D721Med (cell line): ENCODE measurements around the gene NINL.
"Not testable (repeated sequence)": the region's sequence is repeated elsewhere in the genome, so short reads cannot be mapped to it uniquely, and the experiment has no call there.

ENCODE experiments used
- DNase-seq: peaks from one replicate; pipeline ENCODE4 v3.0.0; 2011; ENCODE audit warnings: low spot score; ENCODE audit not compliant: insufficient read length
- FAIRE-seq: peaks from 2 replicates; lab custom pipeline; 2011; peaks lifted over from hg19 to GRCh38; lab: Jason Lieb, UNC
- TF ChIP-seq, protein P1 (sequence below): IDR thresholded peaks from 2 replicates; pipeline ENCODE4 v1.5.1; 2012; ENCODE audit warnings: mild to moderate bottlenecking, control low read depth; ENCODE audit not compliant: insufficient read depth; ENCODE audit errors: missing control alignments

The NINL gene

DNA sequence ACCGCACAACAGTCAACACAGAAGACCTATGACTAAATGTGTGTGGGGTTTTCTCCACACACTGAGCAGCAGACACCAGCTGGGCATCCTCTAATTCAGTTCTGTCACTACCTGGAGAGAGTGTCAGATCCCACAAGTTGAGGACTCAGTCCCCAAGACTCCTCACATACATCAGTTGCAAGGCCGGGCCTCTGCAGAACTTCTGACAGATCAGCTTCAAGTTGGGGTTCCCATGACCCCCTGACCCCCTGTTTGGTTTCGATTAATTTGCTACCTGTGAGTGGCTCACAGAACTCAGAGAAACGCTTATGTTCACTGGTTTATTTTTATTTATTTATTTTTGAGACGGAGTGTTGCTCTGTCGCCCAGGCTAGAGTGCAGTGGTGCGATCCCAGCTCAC, 3.2 kb upstream of the NINL start:
- no peak for DNase-seq
- TF ChIP-seq, protein P1, sequence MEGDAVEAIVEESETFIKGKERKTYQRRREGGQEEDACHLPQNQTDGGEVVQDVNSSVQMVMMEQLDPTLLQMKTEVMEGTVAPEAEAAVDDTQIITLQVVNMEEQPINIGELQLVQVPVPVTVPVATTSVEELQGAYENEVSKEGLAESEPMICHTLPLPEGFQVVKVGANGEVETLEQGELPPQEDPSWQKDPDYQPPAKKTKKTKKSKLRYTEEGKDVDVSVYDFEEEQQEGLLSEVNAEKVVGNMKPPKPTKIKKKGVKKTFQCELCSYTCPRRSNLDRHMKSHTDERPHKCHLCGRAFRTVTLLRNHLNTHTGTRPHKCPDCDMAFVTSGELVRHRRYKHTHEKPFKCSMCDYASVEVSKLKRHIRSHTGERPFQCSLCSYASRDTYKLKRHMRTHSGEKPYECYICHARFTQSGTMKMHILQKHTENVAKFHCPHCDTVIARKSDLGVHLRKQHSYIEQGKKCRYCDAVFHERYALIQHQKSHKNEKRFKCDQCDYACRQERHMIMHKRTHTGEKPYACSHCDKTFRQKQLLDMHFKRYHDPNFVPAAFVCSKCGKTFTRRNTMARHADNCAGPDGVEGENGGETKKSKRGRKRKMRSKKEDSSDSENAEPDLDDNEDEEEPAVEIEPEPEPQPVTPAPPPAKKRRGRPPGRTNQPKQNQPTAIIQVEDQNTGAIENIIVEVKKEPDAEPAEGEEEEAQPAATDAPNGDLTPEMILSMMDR = no peak
- FAIRE-seq = no peak

DNA sequence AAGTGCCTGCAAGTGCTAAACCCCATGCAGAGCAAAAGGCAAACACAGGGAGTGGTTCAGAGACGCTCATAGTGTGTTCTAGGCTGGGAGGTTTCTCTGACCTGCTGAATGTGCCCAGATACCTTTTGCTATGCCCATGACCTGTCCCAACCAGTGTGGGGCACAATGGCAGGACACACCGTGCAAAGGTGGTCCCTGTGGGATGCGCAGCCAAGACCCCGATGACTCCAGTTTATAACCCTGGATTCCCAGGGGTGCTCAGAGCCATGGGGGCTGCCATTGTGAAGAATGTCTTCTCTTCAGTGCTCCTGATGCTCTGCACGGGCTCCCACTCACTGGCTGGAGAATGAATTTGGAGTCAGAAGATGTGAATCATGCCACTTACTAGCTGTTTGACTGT, 2.2 kb upstream of the NINL start:
- TF ChIP-seq, protein P1 = no peak
- no peak for FAIRE-seq
- no peak for DNase-seq

DNA sequence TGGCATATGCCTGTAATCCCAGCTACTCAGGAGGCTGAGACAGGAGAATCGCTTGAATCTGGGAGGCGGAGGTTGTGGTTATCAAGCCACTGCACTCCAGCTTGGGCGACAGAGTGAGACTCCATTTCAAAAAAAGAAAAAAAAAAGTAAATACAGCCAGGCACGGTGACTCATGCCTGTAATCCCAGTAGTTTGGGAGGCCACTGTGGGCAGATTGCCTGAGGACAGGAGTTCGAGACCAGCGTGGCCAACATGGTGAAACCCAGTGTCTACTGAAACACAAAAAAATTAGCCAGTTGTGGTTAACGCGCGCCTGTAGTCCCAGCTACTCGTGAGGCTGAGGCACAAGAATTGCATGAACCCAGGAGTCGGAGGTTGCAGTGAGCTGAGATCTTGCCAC, 1.5 kb upstream of the NINL start:
- DNase-seq = no peak
- TF ChIP-seq, protein P1 = no peak
- no peak for FAIRE-seq

DNA sequence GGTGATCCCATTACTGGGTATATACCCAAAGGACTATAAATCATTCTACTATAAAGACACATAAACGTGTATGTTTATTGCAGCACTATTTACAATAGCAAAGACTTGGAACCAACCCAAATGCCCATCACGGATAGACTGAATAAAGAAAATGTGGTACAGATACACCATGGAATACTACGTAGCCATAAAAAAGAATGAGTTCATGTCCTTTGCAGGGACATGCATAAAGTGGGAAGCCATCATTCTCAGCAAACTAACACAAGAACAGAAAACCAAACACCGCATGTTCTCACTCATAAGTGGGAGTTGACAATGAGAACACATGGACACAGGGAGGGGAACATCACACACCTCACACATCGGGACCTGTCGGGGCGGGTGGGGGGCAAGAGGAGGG, 1.7 kb downstream of the NINL start:
- FAIRE-seq, DNase-seq: not testable (repeated sequence)

DNA sequence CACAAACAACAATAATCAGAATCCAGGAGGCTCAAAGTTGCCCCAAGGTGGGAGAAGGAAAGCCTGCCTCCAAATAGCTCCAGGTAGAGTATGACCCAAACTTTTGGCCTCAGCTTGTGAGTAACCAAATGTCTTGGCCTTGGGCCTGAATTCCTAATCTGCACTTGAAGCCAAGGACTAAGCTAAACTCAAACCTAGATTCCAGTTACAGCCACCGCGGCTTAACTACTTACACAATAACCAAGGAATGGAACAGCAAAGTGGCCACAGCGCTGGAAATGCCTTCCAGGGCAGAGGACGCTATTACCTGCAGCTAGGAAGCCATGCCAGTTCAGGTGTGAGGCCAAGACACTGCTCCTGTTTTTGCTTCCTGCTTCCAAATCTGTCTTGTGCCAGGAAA, 4.6 kb downstream of the NINL start:
- TF ChIP-seq, protein P1 = no peak
- no peak for DNase-seq
- no peak for FAIRE-seq

DNA sequence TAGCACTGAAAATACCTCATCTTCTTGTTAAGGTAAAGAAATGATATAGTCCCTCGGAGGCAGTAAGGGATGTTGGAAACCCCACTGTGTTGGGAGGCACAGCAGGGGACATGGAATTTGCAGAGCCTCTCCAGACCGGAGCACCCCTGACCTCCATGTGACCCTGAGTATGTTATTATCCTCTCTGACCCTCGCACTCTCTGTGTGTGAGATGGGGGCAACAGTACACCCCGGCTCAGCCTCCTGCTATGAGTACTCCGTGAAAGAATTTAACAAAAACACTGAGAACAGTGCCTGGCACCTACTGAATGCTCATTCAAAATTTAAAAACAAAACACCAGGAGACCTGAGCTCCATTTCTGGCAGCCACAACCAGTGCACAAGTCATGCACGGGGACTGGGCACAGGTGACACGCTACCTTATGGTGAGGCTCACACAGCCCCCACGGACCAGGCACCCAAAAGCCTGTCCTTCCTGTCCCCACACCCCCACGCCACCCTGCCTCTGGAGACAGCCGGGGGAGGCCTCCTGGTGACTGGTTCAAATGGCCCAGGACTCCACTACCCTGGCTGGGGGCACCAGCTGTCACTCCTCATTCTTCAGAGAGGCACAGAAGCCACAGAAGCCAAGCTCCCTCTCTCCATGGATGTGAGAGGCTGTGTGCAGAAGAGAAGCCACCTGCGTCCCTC, 6.1 kb downstream of the NINL start:
- FAIRE-seq (no peak), DNase-seq (no peak)
- TF ChIP-seq, protein P1 = no peak

DNA sequence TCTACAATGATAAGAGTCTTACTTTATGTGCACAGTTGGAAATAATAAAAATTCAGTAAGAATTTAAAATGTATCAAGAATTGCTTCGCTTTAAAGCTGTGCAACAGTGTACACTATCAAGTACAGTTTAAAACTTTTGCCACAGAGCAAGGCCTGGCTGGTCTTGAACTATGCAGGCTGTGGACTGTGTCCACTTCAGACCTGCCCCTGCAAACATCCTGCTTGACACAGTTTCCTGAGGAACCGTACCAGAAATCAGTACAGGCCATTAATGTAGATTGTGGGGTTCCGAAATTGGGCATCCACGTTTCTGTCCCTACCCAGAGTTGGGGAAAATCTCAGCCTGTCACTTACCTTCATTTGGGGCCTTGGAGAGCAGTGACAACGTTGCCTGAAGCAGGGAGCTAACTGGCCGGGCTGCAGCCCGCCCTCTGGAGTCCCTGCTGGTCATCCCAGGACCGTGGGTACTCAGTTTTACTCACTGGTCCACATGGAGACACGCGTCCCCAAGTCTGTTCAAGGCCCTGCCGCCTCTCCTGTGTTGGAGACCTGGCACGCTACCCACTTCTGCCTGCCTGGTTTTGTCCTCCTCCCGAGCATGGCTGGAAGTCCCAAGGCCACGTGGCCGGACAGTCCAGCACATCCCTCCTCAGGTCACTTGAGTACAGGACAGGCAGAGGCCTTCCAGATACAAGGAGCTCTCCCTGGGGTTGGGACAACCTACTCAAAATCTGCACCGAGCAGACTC, 8.4 kb downstream of the NINL start:
- no peak for DNase-seq
- TF ChIP-seq, protein P1 = no peak
- FAIRE-seq = no peak
